Measurements from ENCODE around the gene TASP1.
"Not testable (repeated sequence)": the region's sequence is repeated elsewhere in the genome, so short reads cannot be mapped to it uniquely, and the experiment has no call there.

DNA sequence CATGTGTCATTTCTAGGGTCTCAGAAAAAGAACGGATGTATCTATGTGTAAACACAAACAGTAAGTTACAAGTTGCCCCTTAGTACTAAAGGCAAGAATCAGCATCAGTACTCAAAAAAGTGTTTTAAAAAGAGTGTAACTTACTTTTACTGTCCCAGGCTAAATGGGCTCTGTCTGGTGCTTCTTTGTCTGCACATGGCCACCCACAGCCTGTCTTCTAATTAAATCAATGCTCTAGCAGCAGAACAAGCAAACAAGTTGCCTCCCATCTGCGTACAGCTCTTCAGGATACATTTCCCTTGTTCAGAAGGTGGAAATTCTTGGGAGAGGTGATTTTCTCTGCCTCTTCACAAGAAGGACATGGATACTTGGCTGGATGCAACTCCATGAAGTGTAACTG is 22.0 kb downstream of the TASP1 start:
- TF ChIP-seq EZH2 (IDR thresholded peaks at IDR 0.05; ENCODE audit: borderline replicate concordance, insufficient read depth, low read depth, low read length, poor library complexity, severe bottlenecking) = not testable (repeated sequence)
- TF ChIP-seq, protein P1, sequence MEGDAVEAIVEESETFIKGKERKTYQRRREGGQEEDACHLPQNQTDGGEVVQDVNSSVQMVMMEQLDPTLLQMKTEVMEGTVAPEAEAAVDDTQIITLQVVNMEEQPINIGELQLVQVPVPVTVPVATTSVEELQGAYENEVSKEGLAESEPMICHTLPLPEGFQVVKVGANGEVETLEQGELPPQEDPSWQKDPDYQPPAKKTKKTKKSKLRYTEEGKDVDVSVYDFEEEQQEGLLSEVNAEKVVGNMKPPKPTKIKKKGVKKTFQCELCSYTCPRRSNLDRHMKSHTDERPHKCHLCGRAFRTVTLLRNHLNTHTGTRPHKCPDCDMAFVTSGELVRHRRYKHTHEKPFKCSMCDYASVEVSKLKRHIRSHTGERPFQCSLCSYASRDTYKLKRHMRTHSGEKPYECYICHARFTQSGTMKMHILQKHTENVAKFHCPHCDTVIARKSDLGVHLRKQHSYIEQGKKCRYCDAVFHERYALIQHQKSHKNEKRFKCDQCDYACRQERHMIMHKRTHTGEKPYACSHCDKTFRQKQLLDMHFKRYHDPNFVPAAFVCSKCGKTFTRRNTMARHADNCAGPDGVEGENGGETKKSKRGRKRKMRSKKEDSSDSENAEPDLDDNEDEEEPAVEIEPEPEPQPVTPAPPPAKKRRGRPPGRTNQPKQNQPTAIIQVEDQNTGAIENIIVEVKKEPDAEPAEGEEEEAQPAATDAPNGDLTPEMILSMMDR (IDR thresholded peaks at IDR 0.05) = not testable (repeated sequence)

Data from B cell (primary cell).